ENCODE measurements around the gene GNAS. TPM values are rescaled to one million over a fixed set of nuclear protein-coding genes. Genes with fewer than 3 reads are reported as not detected.

Gene GNAS
- total and polyA plus RNA-seq, 9 of the 15 experiments (the other 6 are each of a cell fraction or from before 2014, with no cell fraction given), result 128 to 648 (median 266) TPM

GRCh38 chr20:58868795-58869194 lies 16.3 kb downstream of the GNAS start (continued):
- no peak for TF ChIP-seq ARID4B (CRISPR knock-in tag; IDR thresholded peaks at IDR 0.05)
- no peak for TF ChIP-seq THAP7 (CRISPR knock-in tag; IDR thresholded peaks at IDR 0.05)
- no peak for TF ChIP-seq ZNF696 (CRISPR knock-in tag; conservative IDR thresholded peaks at IDR 0.05)
- 0 out of 2 replicates have a peak, but pooled peaks have one; percentile 23 for TF ChIP-seq ARID2 (IDR thresholded peaks at IDR 0.05)
- TF ChIP-seq, protein P1, sequence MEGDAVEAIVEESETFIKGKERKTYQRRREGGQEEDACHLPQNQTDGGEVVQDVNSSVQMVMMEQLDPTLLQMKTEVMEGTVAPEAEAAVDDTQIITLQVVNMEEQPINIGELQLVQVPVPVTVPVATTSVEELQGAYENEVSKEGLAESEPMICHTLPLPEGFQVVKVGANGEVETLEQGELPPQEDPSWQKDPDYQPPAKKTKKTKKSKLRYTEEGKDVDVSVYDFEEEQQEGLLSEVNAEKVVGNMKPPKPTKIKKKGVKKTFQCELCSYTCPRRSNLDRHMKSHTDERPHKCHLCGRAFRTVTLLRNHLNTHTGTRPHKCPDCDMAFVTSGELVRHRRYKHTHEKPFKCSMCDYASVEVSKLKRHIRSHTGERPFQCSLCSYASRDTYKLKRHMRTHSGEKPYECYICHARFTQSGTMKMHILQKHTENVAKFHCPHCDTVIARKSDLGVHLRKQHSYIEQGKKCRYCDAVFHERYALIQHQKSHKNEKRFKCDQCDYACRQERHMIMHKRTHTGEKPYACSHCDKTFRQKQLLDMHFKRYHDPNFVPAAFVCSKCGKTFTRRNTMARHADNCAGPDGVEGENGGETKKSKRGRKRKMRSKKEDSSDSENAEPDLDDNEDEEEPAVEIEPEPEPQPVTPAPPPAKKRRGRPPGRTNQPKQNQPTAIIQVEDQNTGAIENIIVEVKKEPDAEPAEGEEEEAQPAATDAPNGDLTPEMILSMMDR (IDR thresholded peaks at IDR 0.05 in 2 of 3, conservative IDR thresholded peaks at IDR 0.05 in 1 of 3; ENCODE audit: insufficient read depth in 2 of 3, low read depth in 1 of 3, low read length in 3 of 3), result peak; percentile 57 to 75 (median 59)
- TF ChIP-seq RNF2 (IDR thresholded peaks at IDR 0.05), result no peak
- no peak for TF ChIP-seq RFX7 (CRISPR knock-in tag; IDR thresholded peaks at IDR 0.05)
- no peak for TF ChIP-seq GABPB2 (CRISPR knock-in tag; conservative IDR thresholded peaks at IDR 0.05)
- TF ChIP-seq TAF1 (IDR thresholded peaks at IDR 0.05; ENCODE audit: control insufficient read depth, extremely low read depth, insufficient read depth, low read length, severe bottlenecking), result no peak
- no peak for TF ChIP-seq SMAD2 (IDR thresholded peaks at IDR 0.05; ENCODE audit: low read depth, low read length)
- TF ChIP-seq EZH2 (IDR thresholded peaks at IDR 0.05; ENCODE audit: borderline replicate concordance, low read depth, low read length), result no peak
- TF ChIP-seq MEF2A (IDR thresholded peaks at IDR 0.05; ENCODE audit: control insufficient read depth, low read depth, low read length), result no peak
- TF ChIP-seq ZBTB7A (IDR thresholded peaks at IDR 0.05; ENCODE audit: borderline replicate concordance, control insufficient read depth, low read depth, low read length), result no peak
- TF ChIP-seq, protein P2, sequence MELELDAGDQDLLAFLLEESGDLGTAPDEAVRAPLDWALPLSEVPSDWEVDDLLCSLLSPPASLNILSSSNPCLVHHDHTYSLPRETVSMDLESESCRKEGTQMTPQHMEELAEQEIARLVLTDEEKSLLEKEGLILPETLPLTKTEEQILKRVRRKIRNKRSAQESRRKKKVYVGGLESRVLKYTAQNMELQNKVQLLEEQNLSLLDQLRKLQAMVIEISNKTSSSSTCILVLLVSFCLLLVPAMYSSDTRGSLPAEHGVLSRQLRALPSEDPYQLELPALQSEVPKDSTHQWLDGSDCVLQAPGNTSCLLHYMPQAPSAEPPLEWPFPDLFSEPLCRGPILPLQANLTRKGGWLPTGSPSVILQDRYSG (tag; conservative IDR thresholded peaks at IDR 0.05; ENCODE audit: low read depth), result no peak
